Kidney glomerular epithelial cell (primary cell): Measurements from ENCODE around the gene BOD1.
A peak's percentile ranks its signal among the peaks of the same experiment; 100 is the strongest.

Experiments used
- DNase-seq: peaks from one replicate; lab custom pipeline; 2025; lab: John Stamatoyannopoulos, UW

Gene BOD1

GRCh38 chr5:173575985-173576384 lies 40.5 kb downstream of the BOD1 start:
- DNase-seq: no peak

- no peak for DNase-seq
These were observed 41.5 kb downstream of the BOD1 start for GRCh38 chr5:173574983-173575382.

GRCh38 chr5:173573126-173573960 lies 43.1 kb downstream of the BOD1 start:
- peak; percentile 15 for DNase-seq

- no peak for DNase-seq
These were observed 43.9 kb downstream of the BOD1 start for GRCh38 chr5:173572431-173573125.

- DNase-seq: no peak
These were observed 45.9 kb downstream of the BOD1 start for GRCh38 chr5:173570321-173571090.

GRCh38 chr5:173568703-173569102 lies 47.7 kb downstream of the BOD1 start:
- no peak for DNase-seq

- DNase-seq: no peak
These were observed 48.3 kb downstream of the BOD1 start for GRCh38 chr5:173568128-173568527.

- DNase-seq: no peak
These were observed 48.9 kb downstream of the BOD1 start for GRCh38 chr5:173567548-173567947.

- no peak for DNase-seq
These were observed 50.9 kb downstream of the BOD1 start for GRCh38 chr5:173565491-173566072.

- no peak for DNase-seq
These were observed 52.3 kb downstream of the BOD1 start for GRCh38 chr5:173564106-173564505.

- no peak for DNase-seq
These were observed 53.2 kb downstream of the BOD1 start for GRCh38 chr5:173563246-173563645.

- DNase-seq: no peak
These were observed 54.0 kb downstream of the BOD1 start for GRCh38 chr5:173562451-173562850.
